HG03097 (cell line): ENCODE results near the gene VARS1.
A peak's percentile ranks its signal among the peaks of the same experiment; 100 is the strongest.
"Not testable (repeated sequence)": the region's sequence is repeated elsewhere in the genome, so short reads cannot be mapped to it uniquely, and the experiment has no call there.

Experiments
- ATAC-seq: cut with Tn5 transposase; IDR thresholded peaks from one replicate; pipeline ENCODE4 v1.9.1; 2021; ENCODE audit not compliant: unreplicated experiment, low FRiP score

The VARS1 gene

DNA sequence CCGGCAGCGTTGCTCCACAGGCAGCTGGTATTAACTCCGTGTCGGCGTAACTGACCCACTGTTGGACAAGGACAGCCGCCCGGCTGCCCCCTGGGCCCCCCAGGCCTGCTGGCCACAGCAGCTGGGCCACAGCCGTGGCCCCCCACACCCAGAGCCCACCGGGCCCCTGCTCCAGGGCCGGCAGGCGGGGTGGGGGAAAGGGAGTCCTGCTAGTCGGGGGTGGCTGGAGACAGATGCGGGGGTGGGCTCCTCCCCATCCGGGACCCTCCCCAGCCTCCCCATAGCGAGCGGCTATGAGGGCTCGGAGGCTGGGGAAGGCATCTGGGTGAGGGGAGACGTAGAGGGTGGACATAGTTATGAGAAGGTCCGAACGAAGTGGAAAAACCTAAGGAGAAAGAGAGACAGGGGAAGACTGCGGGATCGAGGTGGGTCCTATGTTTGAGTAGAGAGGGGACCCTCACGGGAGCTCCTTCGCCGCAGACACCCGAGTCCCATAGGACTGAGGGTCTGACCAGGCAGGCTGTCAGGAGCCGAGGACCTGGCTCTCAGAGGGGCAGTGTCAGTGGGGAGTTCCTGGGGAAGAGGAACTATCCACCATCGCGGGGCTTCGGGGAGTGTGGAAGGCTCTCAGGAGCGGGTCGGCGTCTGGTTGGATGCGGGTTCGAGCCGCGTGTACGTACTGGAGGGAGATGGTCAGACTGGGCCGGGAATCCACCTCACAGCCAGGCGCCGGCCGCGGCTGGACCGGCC is 511 bp downstream of the VARS1 start:
- ATAC-seq = peak; percentile 13

DNA sequence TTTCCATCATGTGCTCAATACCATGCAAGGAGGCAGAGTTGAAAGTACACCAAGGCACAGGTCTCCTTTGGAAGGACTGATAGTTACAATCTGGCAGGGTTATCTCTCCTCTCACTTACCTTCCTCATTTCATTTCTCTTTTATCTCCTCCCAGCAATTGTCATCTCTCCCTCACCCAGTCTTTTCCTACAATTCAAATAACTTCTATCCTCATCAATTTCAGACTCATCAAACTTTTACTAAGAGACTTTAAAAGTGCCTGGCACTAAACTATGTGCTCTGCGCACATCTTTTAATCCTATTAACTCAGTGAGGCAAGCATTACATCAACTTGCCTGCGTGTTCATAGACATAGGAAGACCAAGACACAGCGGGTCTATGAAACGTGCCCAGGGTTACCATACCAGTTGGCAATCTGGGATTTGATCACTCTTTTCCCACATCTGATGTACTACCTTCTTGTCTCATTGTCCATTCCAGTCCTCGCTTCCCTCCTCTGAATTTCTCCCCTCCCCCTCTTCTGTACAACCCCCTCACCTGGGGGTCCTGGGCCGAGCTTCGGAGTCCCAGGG is 1.2 kb downstream of the VARS1 start:
- ATAC-seq = no peak

DNA sequence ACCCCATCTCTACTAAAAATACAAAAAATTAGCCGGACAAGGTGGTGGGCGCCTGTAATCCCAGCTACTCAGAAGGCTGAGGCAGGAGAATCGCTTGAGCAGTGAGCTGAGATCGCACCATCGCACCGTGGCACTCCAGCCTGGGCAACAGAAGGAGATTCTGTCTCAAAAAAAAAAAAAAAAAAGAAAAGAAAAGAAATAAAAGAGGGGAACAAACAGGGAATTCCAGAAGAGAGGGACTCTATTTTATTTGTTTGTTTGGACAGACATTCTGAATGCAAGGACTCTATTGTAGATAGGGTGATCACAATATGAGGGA is 1.7 kb downstream of the VARS1 start:
- ATAC-seq = not testable (repeated sequence)

DNA sequence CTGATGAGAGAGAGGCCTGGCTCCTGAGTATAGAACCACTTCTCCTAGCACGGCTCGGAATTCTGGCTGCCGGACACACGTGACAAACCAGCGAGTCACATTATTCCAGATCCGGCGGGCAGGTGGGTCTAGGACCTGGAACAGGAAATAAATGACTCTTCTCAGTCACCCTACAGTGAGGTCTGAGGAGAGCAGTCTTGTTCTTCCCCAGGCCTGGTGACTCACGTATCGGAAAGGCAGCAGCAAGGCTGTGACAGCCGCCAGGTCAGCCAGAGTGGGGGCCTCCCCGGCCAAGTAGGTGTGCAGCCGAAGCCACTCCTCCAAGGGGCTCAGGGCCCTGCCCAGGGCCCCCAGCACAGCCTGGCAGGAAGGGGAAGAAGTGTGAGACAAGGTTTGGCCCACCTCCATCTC is 2.8 kb downstream of the VARS1 start:
- ATAC-seq = no peak

DNA sequence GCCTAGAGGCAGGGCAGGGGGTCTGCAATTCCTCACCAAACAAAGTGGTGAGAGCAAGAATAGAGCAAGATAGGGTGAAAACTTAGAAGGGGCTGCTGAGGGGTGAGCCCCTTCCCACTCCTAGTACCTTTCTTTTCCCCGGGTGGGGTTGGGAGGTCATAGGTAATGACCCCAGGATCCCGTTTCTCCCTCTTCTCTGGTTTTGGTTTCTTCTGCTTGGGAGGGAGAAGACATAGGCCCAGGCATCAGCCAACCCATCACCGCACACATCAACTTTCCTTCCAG is 3.5 kb downstream of the VARS1 start:
- ATAC-seq = no peak

DNA sequence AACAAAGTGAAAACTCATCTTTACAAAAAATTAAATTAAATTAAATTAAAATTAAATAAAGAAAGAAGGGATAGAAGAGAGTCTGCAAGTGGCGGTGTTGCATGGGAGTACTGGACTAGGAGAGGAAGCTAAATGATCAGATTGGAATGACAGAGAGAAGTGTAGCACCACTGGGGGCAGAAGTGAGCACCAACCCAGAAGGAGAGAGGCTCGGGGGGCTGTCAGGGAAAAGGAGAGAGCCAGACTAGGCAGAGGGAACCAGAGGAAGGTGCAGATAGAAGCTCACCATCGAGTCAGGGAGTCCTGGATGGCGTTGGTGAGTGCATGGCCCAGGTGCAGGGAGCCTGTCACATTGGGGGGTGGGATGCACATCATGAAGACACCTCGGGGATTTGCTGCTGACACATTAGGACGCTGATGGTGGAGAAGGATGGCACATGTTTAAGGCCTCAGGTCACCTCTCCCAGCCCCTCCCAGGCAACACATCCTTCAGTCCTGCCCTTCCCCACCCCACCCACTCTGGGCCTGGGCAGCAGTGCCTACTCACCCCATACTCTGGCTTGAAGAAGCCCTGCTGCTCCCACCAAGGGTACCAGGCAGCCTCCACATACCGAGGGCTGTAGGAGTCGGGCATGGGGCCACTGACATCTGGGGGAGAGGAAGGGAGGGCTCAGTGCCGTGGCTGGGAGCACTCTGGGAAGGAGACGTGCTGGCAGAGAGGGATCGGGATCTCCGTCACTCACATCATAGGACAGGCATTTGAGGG is 4.0 kb downstream of the VARS1 start:
- ATAC-seq = no peak

DNA sequence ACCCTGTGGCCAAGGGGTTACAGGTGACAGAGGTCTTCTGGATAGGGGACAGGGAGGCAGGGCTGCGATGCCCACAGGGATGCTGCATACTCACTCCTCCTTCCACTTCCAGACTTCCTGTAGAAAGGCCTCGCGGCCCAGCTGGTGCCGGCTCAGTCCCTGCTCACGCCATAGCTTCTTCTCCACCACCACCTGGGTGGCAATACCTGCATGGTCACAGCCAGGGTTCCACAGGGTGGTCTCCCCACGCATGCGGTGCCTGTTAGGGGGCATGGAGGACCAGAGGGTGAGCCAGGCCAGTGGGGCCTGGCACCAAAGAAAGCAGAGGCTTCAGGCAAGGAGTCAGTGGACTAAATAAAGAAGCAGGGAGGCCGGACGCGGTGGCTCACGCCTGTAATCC is 10.1 kb downstream of the VARS1 start:
- ATAC-seq = no peak

DNA sequence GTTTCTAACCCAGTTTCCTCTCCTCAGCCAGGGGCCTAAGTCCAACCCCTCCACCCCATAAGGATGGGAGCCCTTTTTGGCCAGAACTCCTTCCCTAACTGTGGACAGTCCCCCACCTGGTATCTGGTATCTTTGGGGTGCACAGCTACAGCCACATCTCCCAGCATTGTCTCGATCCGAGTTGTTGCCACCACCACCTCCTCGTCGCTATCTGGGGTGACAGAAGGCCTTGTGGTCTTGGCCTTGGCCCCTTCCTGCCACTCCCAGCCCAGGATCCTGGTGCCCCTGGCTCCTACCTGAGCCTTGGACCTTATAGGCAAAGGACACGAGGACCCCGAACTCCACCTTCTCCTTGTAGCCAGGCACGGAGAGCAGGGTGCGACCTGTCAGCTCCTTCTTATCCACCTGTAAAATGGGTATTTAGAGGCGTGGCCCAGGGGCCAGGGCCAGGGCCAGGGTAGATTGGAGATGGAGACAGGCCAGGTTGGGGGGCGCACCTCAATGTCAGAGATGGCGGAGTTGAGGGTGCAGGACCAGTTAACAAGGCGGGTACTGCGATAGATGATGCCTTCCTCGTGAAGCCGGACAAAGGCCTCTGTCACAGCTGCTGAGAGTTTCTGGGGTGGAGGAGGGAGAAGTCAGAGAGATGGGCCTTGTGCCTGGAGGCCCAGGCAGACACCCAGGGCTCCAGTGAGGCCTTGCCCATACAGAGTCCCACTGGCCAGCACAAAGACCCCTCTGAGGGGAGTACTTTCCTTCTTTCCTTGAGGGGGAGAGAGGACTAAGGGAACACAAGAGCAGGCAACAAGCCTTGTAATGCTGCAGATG is 11.2 kb downstream of the VARS1 start:
- ATAC-seq = no peak

DNA sequence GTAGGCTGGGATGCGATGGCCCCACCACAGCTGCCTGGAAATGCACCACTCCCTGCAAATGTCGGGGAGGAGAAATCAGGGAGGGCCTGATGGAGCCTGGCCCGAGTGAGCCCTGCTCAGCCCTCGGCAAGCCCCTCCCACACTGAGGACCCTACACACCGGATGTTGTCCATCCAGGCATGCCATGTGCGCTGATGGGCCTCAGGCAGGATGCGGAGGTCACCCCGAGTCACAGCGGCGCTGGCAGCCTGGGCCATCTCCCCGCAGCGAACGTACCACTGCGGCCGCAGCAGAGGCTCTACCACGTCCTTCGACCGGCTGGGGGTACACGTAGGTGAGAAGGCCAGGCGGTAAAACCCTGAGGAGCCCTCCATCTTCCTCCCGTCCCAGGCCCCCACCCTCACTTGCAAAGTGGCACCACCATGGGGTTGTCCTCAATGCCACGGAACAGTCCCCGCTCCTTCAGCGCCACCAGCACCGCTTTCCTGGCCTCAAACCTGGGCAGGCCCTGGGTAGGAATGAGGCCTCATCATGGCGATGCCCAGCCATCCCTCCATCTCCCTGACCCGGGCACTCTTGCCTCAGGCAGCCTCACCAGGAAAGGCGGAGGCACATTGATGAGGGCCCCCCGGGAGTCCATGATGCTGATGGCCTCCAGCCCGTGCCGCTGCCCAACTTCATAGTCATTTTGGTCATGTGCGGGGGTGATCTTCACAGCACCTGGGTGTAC is 13.3 kb downstream of the VARS1 start:
- no peak for ATAC-seq

DNA sequence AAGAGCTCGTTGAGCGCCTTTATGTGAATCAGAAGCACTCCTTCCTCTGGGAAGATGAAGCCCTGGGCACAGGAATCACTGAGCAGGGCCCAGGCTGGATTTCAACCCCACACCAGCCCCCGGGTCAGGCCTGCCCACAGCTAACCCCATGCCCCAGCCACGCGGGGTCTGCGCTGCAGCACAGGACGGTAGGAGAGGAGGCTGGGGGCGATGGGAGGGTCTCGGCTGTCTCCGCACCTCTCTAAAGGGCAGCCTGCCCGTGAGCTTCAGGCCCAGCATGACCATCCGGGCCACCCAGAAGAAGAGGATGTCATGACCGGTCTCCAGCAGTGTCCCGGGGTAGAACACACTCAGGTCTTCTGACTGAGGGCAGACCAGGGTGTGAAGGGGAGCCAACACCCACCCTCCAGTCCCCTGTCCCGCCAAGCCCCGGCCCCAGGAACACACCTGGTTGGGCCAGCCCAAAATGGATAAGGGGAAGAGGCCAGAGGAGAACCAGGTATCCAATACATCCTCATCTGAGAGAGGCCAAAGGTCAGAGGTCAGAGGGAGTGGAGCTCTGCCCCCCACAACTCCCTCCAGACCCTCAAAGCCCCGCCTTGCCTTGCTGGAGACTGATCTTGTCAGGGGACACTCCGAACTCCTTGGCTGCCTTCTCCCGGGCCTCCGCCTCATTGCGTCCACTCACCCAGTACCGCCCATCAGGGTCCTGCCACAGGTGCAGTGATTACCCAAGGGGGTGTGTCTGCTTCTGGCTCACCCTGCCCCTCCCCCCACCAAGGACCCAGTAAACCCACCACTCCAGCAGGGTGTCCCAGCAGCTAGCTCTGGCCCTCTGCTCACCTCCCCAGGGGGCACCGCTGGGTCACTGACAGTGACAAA is 14.1 kb downstream of the VARS1 start:
- ATAC-seq = no peak

DNA sequence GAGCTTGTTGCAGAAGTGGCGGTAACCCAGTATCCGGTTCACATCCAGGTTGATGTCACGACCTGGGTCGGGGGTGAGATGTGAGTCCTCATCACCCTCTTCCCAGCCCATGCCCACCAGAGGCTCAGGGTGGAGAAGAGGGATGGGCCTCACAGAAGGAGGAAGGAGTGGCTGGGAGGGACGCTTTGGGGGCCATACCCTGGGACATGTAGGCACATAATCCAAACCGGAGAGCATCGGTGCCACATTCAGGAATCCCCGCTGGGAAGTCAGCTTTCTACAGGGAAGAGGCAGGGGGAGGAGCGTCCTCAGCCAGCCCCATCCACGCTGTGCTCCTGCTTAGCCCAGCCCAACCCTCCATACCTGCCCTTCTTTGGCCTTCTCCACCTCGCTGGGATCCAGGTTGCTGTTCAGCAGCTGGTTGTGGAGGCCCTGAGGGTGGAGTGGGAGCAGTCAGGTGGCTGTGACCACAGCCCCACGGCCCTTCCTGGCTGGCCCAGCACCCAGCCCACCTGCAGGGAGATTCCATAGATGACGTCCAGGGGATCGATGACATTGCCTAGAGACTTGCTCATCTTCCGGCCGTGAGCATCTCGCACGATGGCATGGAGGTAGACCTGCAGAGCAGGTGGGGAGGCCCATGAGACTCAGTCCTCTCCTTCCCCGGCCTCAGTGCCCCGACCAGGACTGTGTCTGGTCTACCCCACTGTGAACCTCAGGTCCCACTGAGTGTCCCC is 14.9 kb downstream of the VARS1 start:
- no peak for ATAC-seq

DNA sequence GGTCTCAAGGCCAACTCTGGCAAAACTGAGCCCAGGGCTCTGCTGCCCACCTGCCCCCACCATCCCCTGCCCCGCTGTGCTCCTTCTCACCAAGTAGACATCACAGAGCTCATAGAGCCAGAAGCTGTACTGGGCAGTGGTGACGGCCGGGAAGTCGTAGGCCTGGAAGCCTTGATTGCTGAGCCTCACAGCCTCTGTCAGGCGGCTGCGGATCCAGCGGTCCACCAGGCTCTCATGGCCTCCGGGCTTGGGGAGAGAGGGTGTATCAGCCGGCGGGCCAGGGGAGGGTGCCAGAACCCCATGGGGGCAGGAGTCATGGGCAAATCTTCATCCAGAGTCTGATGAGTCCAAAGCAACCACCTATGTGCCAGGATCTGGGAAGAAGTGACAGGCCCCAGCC is 15.6 kb downstream of the VARS1 start:
- no peak for ATAC-seq

DNA sequence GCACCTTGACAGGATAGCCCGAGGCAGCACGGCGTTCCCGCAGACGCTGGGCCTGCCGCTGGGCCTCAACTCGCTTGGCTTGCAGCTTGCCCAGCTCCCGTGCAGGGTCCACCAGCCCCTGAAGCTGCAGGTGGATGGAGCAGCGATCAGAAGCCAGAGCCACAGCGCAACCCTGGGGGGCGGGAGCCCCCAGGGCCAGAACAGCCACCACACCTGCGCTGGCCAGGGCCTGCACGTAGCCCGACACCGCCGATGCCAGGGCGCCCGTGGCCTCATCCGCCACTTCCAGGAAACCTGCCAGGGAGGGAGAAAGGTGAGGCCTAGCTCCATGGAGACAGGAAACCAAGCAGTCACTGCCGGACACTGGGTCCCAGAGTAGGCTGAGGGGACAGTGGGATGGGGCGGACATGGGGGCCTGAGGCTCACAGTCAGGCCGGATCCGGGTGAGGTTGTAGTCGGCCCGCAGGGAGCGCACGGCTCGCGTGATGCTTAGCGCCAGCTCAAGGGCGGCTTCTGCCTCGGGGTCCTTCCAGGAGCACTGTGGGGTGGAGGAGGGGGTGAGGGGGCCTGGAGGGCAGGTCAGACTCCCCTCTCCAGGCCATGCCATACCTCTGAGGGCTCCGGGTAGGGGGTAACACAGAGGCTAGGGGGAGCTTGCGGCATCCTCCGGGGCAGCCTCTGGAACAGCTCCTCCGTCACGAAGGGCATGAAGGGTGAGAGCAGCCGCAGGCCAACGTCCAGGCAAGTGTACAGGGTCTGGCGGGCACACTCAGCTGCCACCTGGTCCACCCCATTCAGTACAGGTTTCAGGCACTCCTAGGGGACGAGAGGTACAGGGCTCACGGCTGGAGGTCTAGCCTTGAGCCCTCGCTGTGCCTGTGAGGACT is 16.3 kb downstream of the VARS1 start:
- ATAC-seq = no peak

DNA sequence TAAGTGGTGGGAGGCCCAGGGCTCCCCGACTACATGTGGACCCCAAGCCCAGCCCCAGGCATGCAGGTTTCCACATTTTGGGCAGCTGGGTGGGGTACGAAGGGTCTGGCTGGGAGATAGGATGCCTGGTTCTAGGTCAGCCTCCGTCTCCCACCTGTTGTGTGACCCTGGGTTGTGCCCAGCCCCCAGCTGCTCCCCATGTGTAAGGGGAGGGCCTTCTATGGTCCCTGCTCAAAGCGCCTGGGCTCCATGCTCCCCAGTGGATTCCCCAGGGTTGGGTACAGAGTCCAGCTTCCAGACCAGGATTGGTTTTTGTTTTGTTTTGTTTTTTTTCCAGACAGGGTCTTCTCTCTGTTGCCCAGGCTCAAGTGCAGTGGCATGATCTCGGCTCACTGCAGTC is 17.4 kb downstream of the VARS1 start:
- ATAC-seq = no peak

DNA sequence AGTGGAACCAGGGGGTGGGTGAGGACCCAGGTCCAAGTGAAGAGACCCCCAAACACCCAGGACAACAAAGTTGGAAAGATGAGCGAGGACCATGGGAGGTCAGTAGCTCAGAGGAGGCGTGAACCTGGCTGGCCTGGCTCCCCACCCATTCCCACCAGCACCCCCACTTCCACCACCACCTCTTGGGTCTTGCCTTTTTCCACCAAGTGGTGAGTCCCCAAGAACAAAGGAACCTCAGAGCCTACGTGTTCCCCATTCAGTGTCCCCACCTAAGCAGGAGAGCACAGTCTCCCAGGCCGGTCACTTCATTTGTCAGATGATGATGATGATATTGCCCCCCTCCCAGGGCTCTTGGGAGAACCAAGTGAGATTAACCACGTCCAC is 17.9 kb downstream of the VARS1 start:
- no peak for ATAC-seq

DNA sequence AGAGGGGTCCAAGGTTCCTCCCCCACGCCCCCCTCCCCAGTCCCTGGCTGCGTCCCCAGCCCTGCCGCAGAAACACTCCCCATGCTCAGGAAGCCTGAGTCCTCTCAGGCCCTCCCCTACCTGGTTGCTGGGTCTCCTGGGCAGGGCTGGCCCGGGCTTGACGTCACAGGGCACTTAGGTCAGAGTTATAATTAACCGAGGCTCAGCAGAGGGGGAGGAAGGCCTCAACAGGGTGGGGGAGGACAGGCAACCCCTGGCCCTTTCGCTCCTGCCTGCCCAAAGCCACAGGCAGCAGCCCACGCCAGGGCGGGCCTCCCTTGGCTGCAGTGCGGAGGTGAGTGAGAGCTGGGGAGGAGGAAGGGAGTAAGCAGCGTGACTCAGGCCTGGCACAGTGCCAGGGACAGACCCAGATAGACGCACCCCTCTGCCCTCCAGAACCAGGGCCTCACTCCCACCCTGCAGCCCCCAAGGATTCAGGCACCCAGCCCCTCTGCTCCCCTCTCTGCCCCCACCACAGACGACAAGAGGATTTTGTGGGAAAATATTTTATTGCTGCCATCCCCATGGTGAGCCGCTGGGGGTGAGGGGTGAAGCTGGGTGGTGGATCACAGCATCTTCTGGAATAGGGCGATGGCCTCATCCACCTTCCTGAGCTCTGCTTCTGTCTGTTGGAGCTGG is 18.4 kb downstream of the VARS1 start, which contains the start of gene VWA7:
TSS of gene VWA7 (minus strand) at position 340 of the 678 bp plus-strand sequence. CDS start 549 bp downstream, outside the sequence.
- ATAC-seq = no peak

DNA sequence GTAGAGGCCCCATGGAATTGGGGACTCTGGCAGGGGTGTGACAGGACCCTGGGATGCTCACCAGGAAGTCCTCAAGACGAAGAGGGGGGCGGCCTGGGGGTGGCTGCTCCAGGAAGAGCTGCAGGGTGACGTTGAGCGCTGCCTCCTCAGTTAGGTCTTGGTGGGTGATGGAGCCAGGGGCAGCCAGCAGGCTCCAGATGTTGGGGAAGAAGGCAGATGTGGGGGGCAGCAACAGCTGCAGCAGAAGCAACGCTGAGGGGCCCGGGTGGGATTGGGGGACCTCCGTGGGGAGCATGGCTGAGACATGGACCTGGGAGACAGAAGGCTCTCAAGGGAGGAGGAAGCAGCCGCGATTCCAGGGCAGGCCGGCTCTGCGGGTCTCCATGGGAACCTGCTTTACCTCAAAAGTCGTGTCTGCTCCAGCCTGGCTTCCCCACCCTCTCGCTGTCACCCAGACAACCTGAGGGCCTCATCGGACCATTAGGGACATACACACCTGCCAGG is 19.0 kb downstream of the VARS1 start:
- no peak for ATAC-seq
